Left lobe of liver (tissue), 2 donors: ENCODE measurements around the gene HINFP. TPM values are rescaled to one million over a fixed set of nuclear protein-coding genes. Genes with fewer than 3 reads are reported as not detected.
A peak's percentile ranks its signal among the peaks of the same experiment; 100 is the strongest.
"Not testable (repeated sequence)": the region's sequence is repeated elsewhere in the genome, so short reads cannot be mapped to it uniquely, and the experiment has no call there.

Experiments
- ATAC-seq: fragments of 200-7000 bp; cut with Tn5 transposase; one replicate; pipeline ENCODE4 v1.9.1; 2020; ENCODE audit warnings: mild to moderate bottlenecking, moderate library complexity
- DNase-seq: peaks from one replicate; pipeline ENCODE4 v3.0.0-alpha.2; 2020; ENCODE audit warnings: low spot score
- total RNA-seq: library from RNA; stranded (reverse); gene quantifications from one replicate; pipeline ENCODE4 v1.2.1, GENCODE V29; 2021
- donor health status: DM: no; HTN: no; CAD: no; lungs with moderate emphysema.
- donor health status: DM: no; HTN: yes; CAD: no.

The HINFP gene
- total RNA-seq, 1 donor from 2014 or later = 8.9 TPM

DNA sequence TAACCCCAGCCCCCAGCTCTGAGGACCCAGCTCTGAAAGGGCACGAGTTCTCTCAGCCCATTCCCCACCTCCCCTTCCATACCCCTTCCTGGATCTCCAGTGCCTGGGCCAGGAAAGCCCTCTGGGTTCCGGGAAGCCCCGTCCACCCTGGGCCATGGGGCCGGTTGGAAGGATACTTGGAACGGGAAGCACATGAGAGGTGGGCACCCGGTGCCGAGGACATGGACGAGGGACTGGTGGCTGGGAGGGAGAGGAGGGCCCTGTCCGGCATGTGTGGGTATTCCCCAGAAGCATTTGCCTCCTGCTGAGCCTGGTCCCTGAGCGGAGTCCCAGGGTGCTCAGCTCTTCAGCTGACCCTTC lies 5.2 kb upstream of the HINFP start:
- DNase-seq (no peak), ATAC-seq (no peak)

DNA sequence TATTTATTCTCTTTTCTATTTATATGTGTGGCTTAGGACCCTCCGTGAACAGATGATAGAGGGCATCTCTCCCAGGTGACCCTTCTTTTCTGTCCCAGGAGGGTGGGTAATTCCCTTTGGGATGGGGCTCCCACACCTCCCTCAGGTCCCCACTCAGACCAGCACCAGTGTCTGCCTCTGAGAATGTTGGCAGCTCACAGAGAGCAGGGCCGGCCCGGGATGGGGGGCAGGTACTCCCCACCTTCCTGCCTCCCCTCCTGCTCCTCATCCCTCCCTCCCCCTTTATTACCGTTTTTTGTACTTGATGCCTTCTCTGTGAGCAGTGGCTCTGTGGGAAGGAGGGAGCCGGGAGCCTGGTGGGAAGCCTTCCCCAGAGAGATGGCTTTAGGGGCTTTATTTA lies 4.8 kb upstream of the HINFP start:
- no peak for ATAC-seq
- no peak for DNase-seq

DNA sequence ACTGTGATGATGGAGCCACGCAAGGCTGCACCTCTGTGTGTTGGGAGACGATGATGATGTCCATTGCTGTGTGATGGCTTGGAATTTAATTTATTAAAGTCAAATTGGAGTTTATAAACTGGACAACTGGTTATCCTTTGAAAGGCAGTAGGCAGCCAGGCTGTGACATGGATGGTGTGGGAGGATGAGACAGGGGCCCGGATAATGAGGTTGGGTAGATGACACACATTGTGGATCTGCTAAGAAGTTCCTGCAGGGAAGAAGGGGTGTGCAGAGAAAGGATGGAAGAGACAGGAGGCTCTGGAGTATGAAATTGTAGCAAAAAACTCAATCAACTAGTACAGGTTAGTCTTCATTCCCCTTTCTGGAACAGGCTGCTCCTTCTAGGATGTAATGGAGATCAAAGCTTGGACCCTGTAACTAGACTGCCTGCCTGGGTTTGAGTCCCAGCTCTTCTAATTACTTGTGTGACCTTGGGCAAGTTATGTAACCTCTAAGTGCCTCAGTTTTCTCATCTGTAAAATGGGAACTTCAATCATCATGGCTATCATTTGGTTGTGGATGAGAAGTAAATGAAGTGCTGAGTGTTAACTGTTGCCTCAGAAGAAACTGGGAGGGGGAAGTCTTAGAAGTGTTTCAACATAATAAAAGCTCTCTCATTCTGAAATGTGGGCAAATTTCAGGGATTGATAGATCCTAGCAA lies 4.2 kb upstream of the HINFP start:
- DNase-seq = no peak
- ATAC-seq = no peak

DNA sequence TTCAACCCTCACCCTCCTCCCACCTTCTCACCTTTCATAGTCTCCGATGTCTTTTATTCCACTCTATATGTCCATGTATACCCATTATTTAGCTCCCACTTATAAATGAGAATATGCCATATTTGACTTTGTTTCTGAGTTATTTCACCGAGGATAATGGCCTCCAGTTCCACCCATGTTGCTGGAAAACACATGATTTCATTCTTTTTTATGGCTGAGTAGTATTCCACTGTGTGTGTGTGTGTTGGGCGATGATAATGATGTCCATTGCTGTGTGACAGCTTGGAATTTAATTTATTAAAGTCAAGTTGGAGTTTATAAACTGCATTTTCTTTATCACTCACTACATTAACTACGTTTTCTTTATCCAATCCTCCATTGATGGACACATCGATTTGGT lies 3.2 kb upstream of the HINFP start:
- ATAC-seq = no peak
- no peak for DNase-seq

- no peak for ATAC-seq
- no peak for DNase-seq
Observed at GRCh38 chr11:119118946-119119345, 2.4 kb upstream of the HINFP start.

- no peak for ATAC-seq
- no peak for DNase-seq
Observed at GRCh38 chr11:119120639-119121007, 757 bp upstream of the HINFP start.

- DNase-seq (no peak), ATAC-seq (no peak)
Observed at GRCh38 chr11:119121811-119122124, 388 bp downstream of the HINFP start.

DNA sequence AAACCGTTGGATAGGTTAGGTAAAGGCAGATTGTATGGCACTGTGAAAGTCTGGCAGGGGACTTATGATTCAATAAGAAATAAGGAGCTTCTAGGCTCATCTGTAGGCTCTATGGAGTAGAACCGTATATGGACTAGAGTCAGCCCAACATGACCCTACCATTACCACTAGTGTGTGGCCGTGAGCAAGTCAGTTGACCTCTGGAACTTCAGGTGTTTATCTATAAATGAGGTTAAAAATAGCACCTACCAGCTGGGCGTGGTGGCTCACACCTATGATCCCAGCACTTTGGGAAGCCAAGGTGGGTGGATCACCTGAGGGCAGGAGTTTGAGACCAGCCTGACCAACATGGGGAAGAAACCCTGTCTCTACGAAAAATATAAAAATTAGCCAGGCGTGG lies 4.4 kb downstream of the HINFP start:
- ATAC-seq = no peak

DNA sequence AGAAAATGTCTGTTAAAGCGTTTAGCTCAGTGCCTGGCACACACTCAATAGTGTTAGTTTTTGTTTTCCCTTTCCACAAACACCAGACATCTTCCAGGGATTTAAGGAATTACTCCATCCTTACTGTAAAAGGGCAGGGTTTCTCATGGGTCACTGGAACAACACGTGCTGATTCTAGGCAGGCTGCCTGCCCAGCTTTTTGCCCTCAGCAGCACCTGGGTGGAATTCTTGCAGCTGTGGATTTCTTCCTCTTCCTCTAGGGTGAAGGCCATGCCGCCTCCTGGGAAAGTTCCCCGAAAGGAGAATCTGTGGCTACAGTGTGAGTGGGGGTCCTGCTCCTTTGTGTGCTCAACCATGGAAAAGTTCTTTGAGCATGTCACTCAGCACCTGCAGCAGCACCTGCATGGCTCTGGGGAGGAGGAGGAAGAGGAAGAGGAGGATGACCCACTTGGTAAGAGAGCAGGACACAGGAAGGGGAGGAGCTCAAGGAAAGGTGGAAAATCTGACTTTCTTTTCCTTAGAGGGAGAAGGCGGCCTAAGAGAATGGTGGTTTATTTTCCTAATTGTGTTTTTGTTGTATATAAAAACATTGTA lies 5.4 kb downstream of the HINFP start:
- ATAC-seq (no peak), DNase-seq (no peak)

More for the DNA sequence above, 4.4 kb downstream of the HINFP start:
- DNase-seq = no peak

DNA sequence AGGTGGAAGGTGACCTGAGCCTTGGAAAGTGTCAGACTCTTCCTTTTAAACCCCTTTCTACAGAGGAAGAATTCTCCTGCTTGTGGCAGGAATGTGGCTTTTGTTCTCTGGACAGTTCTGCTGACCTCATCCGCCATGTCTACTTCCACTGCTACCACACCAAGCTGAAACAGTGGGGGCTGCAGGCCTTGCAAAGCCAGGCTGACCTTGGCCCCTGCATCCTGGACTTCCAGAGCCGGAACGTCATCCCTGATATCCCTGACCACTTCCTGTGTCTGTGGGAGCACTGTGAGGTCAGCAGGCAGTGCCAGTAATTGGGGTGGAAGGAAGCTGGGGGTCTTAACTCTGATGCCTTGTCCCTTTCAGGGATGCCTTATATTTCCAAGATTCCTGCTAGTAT lies 9.3 kb downstream of the HINFP start:
- DNase-seq (no peak), ATAC-seq (peak; percentile 61)

- peak; percentile 67 for ATAC-seq
Observed at GRCh38 chr11:119134389-119134978, 13.1 kb downstream of the HINFP start.

DNA sequence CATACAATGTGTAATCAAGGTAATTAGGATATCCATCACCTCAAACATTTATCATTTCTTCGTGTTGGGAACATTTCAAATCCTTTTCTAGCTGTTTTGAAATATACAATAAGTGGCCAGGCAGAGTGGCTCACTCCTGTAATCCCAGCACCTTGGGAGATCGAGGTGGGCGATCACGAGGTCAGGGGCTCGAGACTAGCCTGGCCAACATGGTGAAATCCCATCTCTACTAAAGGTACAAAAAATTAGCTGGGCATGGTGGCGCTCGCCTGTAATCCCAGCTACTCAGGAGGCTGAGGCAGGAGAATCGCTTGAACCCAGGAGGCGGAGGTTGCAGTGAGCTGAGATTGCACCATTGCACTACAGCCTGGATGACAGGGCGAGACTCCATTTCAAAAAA lies 17.9 kb downstream of the HINFP start:
- ATAC-seq, DNase-seq: not testable (repeated sequence)

More at GRCh38 chr11:119134389-119134978, 13.1 kb downstream of the HINFP start:
- DNase-seq = no peak

DNA sequence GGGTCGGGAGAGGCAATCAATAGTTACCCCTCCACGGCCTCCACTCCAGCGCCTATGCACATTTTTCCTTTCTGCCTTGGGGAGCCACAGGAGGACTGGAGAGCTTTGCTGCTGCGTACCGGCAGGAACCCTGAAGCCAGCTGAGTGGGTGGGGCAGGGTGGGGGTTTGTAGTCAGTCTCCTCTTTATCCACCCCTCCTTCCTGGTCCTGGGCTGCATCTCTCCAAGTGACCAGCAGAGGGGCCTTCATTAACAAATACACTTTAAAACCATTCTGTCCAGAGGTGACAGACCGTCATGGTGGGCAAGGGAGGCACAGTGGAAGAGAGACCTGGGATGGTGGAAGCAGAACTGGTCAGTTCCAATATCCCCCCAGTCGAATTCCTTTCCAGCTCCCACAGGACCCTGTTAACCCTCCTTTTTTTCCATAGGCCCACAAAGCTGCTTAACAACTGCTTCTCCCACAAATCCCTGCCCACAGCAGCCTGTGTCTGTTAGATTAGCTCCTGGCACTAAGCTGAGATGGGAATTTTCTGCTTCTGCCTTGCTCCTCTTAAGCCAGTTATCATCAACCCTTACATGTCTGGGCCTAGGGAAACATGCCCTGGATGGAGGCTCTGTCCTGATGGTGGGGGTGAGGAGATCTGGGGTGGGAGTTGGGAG lies 23.6 kb downstream of the HINFP start:
- DNase-seq = no peak
- peak; percentile 89 for ATAC-seq

- ATAC-seq (no peak), DNase-seq (no peak)
Observed at GRCh38 chr11:119145551-119145950, 24.2 kb downstream of the HINFP start.

DNA sequence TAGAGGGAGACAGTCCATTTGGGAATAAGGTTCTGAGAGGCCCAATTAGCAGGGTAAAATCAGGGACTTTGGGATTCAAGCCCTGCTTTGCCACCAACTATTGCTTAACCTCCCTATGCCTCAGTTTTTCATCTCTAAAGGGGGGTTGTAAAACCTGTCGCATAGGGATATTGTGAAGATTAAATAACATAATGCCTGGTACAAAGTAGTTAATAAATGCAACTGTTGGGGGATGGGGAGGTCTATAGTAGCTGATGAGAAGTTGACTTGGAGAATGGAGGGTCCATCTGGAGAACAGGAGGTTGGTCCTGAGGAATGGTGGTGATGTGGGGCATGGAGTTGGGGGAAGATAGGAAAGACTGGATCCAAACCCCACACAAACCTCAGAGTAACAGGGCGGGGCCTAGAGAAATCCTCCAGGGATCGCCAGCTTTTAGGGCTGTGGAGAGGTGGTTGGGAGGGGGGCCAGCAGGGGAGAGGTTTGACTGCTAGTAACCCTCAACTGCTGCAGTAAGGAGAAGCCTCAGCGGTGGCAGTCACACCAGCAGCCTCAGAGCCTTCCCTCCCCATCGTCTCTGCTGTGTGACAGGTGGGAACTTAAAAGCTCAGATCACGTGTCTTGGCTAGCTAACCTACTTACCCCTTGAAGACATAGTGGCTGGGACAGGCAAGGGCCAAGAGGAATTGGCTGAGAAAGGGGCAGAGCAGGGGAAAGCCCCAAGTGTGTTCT lies 26.4 kb downstream of the HINFP start:
- DNase-seq = no peak
- no peak for ATAC-seq

GRCh38 chr11:119148720-119149017 lies 27.3 kb downstream of the HINFP start:
- ATAC-seq (no peak), DNase-seq (no peak)

GRCh38 chr11:119149018-119149785 lies 27.8 kb downstream of the HINFP start, which contains the start of gene ABCG4:
ABCG4 (plus strand) TSS chr11:119149052; CDS start chr11:119149966, 914 bp downstream.
- DNase-seq (no peak), ATAC-seq (peak; percentile 78)

DNA sequence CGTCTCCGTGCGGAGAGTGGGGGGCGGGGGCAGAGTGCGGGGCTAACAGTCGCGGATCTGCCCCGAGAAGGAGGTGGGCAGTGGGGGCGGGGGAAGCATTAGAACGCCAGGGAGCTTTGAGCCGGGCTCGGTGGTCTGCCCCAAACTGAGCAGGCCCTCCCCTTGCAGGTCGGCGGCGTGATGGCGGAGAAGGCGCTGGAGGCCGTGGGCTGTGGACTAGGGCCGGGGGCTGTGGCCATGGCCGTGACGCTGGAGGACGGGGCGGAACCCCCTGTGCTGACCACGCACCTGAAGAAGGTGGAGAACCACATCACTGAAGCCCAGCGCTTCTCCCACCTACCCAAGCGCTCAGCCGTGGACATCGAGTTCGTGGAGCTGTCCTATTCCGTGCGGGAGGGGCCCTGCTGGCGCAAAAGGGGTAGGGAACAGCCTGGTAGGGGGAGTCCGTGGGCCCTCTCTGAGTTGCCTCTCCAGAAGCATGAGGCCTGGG lies 28.5 kb downstream of the HINFP start:
- ATAC-seq (no peak), DNase-seq (no peak)

- ATAC-seq = no peak
Observed at GRCh38 chr11:119152043-119152442, 30.7 kb downstream of the HINFP start.

GRCh38 chr11:119152604-119153003 lies 31.2 kb downstream of the HINFP start:
- no peak for DNase-seq
- no peak for ATAC-seq

More at GRCh38 chr11:119152043-119152442, 30.7 kb downstream of the HINFP start:
- no peak for DNase-seq
